NCI-H1436 (cell line): Measurements from ENCODE around the gene C17orf58.

Source experiments
- DNase-seq: peaks from one replicate; lab custom pipeline; 2025; lab: John Stamatoyannopoulos, UW

Gene C17orf58

GRCh38 chr17:67959510-67959909 is 36.8 kb downstream of the C17orf58 start:
- DNase-seq, result no peak

- DNase-seq, result no peak
Measured at GRCh38 chr17:67950945-67951344, 45.3 kb downstream of the C17orf58 start.

DNA sequence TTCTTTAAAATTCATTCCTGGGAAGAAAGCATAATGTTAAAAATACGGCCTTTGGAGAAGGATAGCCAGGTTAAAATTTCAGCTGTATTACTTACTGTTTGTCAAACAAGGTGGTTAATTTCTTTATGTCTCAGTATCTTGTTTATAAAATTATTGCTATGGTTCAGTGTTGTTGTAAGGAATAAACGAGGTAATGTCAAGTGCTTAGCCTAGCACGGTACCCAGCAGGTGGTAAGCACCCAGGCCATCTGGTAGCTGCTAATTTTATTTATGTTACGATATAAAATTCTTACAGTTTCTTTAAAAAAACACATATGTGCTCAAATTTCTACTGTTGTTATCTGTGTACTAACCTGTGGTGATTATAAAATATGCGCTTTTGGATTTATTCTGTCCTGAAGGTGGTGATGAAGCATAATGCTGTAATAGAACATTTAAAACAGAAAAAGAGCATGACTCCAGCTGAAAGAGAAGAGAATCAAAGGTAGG is 48.9 kb downstream of the C17orf58 start:
- DNase-seq, result no peak

DNA sequence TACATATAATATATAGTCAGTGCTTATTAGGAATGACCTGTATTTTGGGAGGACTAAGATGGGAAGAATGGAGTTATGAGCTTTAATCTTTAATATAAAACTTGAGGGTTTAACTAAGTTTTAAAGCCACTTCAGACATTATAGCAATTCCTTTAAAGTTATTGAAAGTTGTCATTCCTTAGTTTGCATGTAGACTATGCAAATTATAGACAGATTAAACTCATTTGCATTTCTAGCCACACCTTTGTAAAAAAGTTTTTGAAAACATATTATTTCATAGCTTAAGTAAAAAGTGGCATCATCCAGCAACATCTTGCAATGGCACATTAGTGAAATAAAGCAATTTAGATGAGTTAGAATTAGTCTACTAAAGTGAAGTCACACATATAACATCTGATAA is 49.8 kb downstream of the C17orf58 start:
- no peak for DNase-seq

GRCh38 chr17:67944035-67944434 is 52.2 kb downstream of the C17orf58 start:
- no peak for DNase-seq

DNA sequence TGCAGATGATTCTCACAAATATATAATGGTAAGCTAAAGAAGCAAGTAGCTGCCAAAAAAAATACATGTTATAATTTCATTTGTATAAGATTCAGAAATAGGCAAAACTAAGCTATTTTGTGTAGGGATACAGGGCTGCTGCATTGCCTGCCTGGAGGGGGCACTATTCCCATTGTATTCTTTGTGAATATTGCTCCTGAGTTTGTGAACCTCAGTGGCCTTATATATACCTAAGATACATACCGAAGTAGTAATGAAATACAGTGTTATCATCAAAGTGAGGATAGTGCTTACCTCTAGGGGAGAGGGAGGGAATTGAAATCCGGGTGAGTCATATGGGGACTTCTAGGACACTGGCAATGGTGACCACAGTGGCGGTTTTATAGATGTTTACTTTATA is 53.5 kb downstream of the C17orf58 start:
- DNase-seq, result no peak
